GM18517 (cell line): Measurements from ENCODE around the gene ALKBH2.
A peak's percentile ranks its signal among the peaks of the same experiment; 100 is the strongest.

ENCODE experiments used
- ATAC-seq: cut with Tn5 transposase; IDR thresholded peaks from one replicate; pipeline ENCODE4 v1.9.1; 2021; ENCODE audit warnings: mild to moderate bottlenecking, moderate library complexity; ENCODE audit not compliant: unreplicated experiment

The ALKBH2 gene

GRCh38 chr12:109093022-109093918, at the start of gene ALKBH2:
Gene ALKBH2, minus strand, starts transcription at chr12:109093472. Its CDS starts 686 bp downstream, at chr12:109092786.
- ATAC-seq, result peak; percentile 68

- no peak for ATAC-seq
Measured at GRCh38 chr12:109140560-109140959, 47.3 kb upstream of the ALKBH2 start.

- ATAC-seq, result no peak
Measured at GRCh38 chr12:109139791-109140190, 46.5 kb upstream of the ALKBH2 start.

- ATAC-seq, result no peak
Measured at GRCh38 chr12:109139360-109139759, 46.1 kb upstream of the ALKBH2 start.

- no peak for ATAC-seq
Measured at GRCh38 chr12:109137055-109137454, 43.8 kb upstream of the ALKBH2 start.

- ATAC-seq, result no peak
Measured at GRCh38 chr12:109134186-109134917, 41.1 kb upstream of the ALKBH2 start.

- ATAC-seq, result no peak
Measured at GRCh38 chr12:109131154-109132050, 38.1 kb upstream of the ALKBH2 start.

GRCh38 chr12:109130297-109131153, 37.3 kb upstream of the ALKBH2 start:
- ATAC-seq, result no peak

GRCh38 chr12:109127533-109128242, 34.4 kb upstream of the ALKBH2 start:
- ATAC-seq, result no peak

- no peak for ATAC-seq
Measured at GRCh38 chr12:109126784-109127183, 33.5 kb upstream of the ALKBH2 start.

GRCh38 chr12:109125791-109126190, 32.5 kb upstream of the ALKBH2 start:
- no peak for ATAC-seq

GRCh38 chr12:109124878-109125648, 31.8 kb upstream of the ALKBH2 start:
- no peak for ATAC-seq

- ATAC-seq, result no peak
Measured at GRCh38 chr12:109121346-109121880, 28.1 kb upstream of the ALKBH2 start.

GRCh38 chr12:109120557-109120956, 27.3 kb upstream of the ALKBH2 start:
- ATAC-seq, result no peak

GRCh38 chr12:109120095-109120494, 26.8 kb upstream of the ALKBH2 start:
- ATAC-seq, result no peak

- no peak for ATAC-seq
Measured at GRCh38 chr12:109116611-109116949, 23.3 kb upstream of the ALKBH2 start.

GRCh38 chr12:109115758-109116610, 22.7 kb upstream of the ALKBH2 start, which contains the start of gene ACACB:
Gene ACACB, plus strand, starts transcription at chr12:109116587. Its CDS starts 22,819 bp downstream, at chr12:109139406.
- ATAC-seq, result no peak

GRCh38 chr12:109115404-109115757, 22.1 kb upstream of the ALKBH2 start:
- ATAC-seq, result no peak
